GM13977 (cell line): ENCODE measurements around the gene TRIML2.

Experiments used
- DNase-seq: peaks from one replicate; pipeline ENCODE4 v3.0.0; 2012; ENCODE audit warnings: low spot score
- CTCF ChIP-seq: IDR thresholded peaks from 2 replicates; pipeline ENCODE4 v1.5.1; 2012; ENCODE audit warnings: mild to moderate bottlenecking, control low read depth; ENCODE audit not compliant: insufficient read depth; ENCODE audit errors: extremely low read depth, missing control alignments
- in situ Hi-C: fragments of 300-500 bp; cut with MboI; formaldehyde crosslinking; loops from one replicate; pipeline ENCODE4 v1.12.0; 2022; ENCODE audit warnings: low sequenced_read_pairs, low pct_unique_long_range_greater_than_20kb, mixed read lengths, inconsistent platforms; ENCODE audit not compliant: unreplicated experiment

TRIML2 gene

GRCh38 chr4:188109157-188109755 lies at the start of gene TRIML2:
TSS of gene TRIML2 (minus strand) at chr4:188109603. CDS start at chr4:188105368, 4,235 bp downstream.
- DNase-seq: no peak
- in situ Hi-C loops: no loop called here
- TF ChIP-seq CTCF: no peak

DNA sequence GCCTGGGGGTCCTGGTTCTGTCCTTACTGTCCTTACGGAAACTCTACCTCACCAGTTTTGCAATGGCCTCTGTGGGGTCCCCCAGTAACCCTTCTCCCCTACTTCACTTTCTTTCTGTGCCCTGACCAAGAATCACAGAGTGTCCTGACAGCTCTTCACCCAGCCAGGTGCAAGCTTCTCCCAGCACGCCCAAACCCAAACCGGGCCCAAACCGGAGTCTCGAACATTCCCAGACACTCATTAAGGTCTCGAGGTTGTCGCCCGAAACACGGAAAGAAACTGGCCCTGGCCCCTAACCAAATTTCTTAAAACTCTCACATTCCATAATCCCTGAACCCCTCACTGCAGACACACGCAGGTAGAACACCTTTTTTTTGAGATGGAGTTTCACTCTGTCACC lies 48.9 kb upstream of the TRIML2 start:
- in situ Hi-C loops: no loop called here
- TF ChIP-seq CTCF: no peak
- DNase-seq: no peak

DNA sequence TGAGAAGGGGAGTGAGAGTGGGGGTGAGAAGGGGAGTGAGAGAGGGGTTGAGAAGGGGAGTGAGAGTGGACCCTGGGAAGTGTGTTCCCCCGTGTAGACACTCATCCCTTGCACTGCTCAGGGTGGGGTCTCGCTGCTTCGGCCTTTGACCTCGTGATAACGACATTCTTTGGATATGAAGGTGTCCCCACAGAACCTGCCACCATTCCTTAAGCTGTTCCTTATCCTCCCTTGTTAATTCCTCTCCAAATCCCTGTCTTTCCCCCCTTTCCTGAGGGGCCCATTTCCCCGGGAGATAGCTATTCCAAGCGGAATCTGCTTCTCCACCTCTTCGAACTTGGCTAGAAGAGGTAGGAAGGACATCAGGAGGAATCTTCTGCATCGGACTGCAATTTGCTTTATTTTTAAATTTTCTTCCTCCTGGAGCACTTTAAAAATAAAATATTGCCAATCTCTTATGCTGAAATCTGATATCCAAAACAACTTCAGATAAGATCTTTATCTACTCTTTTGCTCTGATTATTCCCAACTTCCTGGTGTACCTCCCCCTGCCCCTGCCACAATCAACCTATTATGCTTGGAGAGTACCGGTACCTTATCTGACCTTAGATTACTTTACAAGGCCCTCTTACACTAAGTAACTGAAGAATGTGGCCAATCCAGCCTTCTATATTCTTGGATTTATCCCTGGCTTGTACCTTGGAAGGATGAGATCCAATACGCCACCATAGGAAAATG lies 45.4 kb upstream of the TRIML2 start:
- in situ Hi-C loops: no loop called here
- DNase-seq: no peak
- no peak for TF ChIP-seq CTCF

- in situ Hi-C loops: no loop called here
- no peak for DNase-seq
Measured at GRCh38 chr4:188147776-188148175, 38.4 kb upstream of the TRIML2 start.

DNA sequence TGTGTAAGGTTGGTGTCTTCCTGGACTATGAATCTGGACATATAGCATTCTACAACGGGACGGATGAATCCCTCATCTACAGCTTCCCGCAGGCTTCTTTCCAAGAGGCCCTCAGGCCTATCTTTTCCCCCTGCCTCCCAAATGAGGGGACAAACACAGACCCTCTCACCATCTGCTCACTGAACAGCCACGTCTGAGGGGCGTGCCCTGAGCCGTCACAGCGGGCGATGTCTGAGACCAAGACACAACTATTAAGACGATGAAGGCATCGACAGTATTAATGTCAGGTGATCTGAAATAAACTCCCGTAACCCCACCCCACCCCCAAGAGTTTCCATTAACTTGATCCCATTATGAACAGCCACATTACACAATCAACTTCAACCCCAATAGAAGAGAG lies 37.8 kb upstream of the TRIML2 start:
- in situ Hi-C loops: no loop called here
- DNase-seq: no peak
- no peak for TF ChIP-seq CTCF

More at GRCh38 chr4:188147776-188148175, 38.4 kb upstream of the TRIML2 start:
- TF ChIP-seq CTCF: no peak

DNA sequence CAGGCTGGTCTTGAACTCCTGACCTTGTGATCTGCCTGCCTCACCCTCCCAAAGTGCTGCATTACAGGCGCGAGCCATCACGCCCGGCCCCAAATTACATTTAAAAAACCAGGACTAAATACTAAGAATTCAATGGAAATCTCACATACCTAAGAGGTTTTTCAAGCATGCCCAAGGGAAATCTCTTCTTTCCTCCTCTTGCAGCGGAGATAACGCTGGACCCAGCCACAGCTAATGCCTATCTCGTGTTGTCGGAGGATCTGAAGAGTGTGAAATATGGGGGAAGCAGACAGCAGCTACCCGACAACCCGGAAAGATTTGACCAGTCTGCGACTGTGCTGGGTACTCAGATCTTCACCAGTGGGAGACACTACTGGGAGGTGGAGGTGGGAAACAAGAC lies 37.2 kb upstream of the TRIML2 start:
- no peak for DNase-seq
- in situ Hi-C loops: no loop called here
- no peak for TF ChIP-seq CTCF
